Left kidney (tissue), 2 donors: ENCODE data around the gene TMEM123. TPM values are rescaled to one million over a fixed set of nuclear protein-coding genes. Genes with fewer than 3 reads are reported as not detected.

Source experiments
- DNase-seq: peaks from one replicate; pipeline ENCODE4 v3.0.0-alpha.2; 2013
- polyA plus RNA-seq: library from polyadenylated mRNA; unstranded; fragments of 120-200 nt; gene quantifications from one replicate; pipeline ENCODE4 v1.2.1, GENCODE V29; 2013; ENCODE audit not compliant: insufficient read length

Gene TMEM123
- polyA plus RNA-seq, 1 donor, result 301 TPM

DNA sequence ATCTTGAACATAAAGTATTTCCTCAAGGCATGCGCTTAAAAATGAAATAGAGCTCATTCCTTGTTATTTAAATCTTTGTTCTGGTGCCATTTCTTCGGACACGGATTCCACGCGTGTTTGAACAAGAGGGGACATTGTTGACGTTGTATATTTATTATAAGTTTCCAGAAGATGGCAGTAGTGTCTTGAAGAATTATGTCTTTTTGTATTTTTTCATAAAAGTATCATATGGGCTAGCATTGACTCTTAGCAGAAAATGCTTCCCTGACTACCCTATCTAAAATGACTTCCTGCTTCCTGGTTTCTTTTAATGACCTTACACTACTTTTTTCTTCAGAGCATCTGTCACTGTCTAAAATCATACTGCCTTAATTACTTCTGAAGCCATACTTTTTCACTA, 85.2 kb downstream of the TMEM123 start:
- no peak for DNase-seq

DNA sequence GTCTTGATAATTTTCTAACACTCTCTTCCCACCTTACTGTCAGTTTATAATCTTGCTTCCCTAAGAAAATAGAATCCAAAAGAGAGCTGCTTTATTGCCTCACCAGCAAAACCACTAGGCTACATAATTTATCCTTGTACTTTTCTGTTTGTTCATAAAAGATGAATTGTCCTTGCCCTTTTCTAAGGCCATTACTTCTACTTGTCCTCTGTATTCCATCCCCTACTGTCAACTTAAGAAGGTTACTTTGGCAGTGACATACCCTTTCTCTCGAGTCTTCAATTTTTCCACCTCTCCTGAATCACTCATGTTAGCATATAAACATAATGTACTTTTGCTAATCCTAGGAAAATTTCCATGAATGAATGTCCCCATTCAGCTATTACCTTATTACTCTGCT, 87.6 kb downstream of the TMEM123 start:
- no peak for DNase-seq

DNA sequence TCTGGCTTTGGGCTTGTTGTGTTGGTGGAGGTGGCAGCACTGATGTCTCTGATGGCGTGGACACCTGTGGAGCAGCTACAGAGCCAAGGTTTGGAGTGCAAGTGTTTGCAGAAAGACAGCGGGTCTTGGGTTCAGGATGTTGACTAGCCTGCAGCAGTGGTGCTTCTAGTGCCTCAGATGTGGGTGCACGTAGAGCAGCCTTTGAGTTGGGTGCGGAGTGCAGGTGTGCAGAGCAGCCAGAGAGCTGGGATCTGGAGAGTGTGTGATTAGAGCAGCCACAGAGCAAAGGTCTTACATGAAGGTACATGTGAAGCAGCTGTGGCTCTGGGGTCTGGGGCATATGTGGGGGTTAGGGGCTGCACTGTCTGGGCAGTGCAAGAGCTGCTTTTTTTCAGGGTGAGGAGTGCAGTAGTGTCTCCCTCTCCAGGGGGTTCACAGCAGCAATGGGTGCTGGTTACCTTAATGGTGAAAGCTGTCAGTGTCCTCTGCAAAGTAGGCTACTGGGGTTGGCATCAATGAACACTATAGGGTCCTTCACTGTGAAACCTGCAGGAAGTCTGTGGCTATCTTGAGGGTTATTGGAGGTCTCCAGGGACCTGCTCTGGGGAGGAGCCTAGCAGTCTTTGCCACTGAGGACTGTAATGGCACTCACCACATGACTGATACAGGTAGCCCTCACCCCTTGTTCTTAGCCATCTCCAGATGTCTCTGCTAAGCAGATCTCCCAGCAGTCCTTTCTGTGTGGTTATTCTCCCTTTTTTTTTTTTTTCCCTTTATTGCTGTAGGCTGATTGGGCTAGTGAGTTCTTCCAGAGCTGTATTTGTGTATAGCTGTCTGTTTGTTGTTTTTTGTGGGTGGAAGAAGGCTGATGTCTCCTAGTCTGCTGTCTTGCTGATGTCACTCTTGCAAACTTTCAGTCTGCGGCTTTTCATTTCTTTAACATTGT, 91.2 kb downstream of the TMEM123 start:
- no peak for DNase-seq

DNA sequence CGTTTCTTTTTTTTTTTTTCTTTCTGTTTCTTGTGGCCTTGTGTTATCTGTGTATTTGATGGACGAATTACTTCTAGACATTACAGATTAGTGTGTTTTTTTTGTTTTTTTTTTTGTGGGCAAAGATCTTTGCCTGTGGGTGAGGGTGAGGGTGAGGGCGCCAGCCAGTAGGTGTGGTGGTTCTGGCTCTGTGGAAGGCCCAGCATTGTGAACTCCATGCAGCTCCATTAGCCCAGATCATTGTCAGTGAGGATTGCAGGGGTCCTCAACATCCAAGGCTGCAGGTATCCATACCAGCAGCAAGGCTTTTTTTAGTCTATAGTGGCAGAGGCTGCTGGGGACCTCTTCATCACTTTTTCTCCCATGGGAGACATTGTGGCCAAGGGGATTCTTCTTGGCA, 91.9 kb downstream of the TMEM123 start:
- no peak for DNase-seq

DNA sequence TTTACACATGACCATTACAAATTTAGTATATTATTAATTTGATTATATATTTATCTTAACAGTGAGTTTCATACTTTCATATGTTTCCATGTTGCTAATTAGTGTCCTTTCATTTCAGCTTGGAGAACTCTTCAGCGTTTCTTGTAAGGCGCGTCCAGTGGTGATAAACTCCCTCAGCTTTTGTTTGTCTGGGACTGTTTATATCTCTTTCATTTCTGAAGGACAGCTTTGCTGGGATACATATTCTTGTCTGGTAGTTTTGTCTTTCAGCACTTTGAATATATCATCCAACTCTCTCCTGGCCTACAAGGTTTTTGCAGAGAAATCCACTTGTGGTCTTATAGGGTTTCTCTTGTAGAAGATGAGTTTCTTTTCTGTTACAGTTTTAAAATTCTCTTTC, 93.2 kb downstream of the TMEM123 start:
- DNase-seq, result no peak

DNA sequence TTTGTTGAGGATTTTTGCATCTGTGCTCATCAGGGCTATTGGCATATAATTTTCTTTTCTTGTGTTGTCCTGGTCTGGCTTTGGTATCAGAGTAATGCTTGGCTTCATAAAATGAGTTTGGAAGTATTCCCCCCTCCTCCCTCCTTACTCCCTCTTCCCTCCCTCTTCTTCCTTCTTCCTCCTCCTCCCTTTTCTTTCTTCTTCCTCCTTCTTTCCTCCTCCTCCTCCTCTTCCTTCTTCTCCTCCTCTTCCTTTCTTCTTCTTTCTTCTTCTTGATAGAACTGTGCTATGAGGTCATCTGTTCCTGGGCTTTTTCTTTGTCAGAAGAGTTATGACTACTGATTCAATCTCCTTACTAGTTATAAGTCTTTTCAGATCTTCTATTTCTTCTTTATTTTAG, 95.4 kb downstream of the TMEM123 start:
- no peak for DNase-seq

DNA sequence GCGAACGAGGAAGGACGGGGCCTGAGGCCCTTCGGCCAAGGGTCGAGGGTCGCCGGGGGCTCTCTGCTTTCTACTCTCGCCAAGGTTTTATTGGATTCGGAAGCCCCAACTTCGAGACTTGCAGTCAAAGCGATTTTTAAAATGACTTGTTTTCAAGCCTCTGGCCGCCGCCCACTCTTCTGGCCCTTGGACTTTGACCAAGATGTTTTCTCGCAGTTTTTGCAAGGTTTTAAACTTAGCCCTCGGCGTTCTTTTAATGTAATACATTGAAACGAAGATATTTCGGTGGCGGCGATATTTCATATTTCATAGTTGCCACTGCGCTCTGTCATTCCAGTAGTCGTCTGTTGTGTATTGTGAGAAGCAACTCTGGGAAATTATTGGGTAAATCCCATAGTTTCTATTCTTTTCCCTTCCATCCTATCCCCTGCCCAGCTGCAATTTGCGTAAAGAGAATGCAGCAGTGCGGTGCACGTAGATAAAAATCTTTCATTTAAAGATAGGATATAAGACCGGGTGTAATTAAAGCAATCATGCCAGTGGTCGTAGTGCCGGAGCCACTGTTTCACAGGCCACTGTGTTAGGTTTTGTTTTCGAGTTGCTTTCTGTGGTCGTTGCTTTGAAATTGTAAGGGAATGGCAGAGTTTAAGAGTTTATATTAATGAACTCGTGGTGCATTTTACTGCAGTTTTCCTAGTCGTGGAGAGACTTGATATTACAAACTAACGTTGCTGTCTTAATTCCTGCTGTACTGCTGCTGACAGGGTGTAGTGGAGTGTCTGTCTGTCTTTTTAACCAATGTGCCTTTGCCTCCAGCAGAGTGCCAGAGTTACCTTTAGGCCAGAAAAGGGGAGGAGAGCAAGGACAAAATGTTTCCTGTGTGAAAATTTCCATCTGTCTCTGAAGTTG, 104.8 kb downstream of the TMEM123 start:
- peak; percentile 57 for DNase-seq

DNA sequence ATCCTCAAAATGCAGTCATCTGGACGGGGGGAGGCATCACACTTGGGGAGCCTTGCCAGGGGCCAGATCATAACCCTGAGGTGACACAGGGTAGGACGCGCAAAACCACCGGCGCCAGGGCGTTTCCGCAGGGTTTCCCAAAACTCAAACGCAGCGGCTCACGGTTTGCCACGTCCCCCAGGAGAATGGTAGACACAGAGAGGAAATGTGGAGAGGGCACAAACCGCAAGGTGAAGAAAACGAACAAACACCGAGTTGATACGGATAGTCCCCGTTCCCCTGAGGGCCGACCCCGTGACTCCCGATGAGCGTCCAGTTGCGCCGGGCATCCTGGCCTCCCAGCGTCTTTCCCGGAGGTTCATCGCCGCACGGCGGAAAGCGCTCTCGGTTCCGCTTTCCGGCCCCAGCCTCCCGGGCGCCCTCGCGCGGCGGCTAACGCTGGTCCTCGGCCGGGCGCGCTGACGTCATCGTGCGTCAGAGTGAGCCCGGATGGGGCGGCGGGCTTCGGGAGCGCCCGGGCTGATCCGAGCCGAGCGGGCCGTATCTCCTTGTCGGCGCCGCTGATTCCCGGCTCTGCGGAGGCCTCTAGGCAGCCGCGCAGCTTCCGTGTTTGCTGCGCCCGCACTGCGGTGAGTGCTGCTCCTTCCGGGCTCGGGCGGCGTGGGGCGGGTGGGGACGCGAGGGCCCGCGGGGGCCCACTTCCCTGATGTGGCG, 105.7 kb downstream of the TMEM123 start, which contains the start of gene BIRC2:
BIRC2 (plus strand) TSS at position 467 of the 714 bp plus-strand sequence. CDS start 2,641 bp downstream, outside the sequence.
- peak; percentile 95 for DNase-seq

DNA sequence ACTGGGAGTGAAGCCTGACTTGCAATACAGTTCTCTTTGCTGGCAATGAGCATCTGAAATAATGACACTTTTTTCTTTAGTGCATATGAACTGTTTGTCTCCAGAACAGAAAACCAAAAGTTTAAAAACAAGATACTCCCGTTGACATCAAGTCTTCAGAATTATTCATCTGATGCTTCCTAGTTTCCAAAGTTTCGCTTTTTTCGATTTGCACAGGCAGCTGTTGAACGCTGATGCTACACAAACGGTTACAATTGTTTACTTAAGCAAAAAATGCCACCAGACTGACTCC, 106.2 kb downstream of the TMEM123 start:
- no peak for DNase-seq

Other genes with a start within 250 kb of the TMEM123 start
- 1.4 TPM for gene BIRC3, start 135.3 kb downstream of the TMEM123 start, polyA plus RNA-seq
- 82.0 TPM for gene BIRC2, start 105.6 kb downstream of the TMEM123 start, polyA plus RNA-seq
- 26.0 TPM for gene MMP7, start 78.0 kb upstream of the TMEM123 start, polyA plus RNA-seq
- not detected for gene MMP20, start 172.6 kb upstream of the TMEM123 start, polyA plus RNA-seq